GM19035 (cell line): ENCODE results near the gene DNAH1.
A peak's percentile ranks its signal among the peaks of the same experiment; 100 is the strongest.

Experiments used
- ATAC-seq: cut with Tn5 transposase; IDR thresholded peaks from one replicate; pipeline ENCODE4 v1.9.1; 2021; ENCODE audit not compliant: unreplicated experiment

Gene DNAH1

DNA sequence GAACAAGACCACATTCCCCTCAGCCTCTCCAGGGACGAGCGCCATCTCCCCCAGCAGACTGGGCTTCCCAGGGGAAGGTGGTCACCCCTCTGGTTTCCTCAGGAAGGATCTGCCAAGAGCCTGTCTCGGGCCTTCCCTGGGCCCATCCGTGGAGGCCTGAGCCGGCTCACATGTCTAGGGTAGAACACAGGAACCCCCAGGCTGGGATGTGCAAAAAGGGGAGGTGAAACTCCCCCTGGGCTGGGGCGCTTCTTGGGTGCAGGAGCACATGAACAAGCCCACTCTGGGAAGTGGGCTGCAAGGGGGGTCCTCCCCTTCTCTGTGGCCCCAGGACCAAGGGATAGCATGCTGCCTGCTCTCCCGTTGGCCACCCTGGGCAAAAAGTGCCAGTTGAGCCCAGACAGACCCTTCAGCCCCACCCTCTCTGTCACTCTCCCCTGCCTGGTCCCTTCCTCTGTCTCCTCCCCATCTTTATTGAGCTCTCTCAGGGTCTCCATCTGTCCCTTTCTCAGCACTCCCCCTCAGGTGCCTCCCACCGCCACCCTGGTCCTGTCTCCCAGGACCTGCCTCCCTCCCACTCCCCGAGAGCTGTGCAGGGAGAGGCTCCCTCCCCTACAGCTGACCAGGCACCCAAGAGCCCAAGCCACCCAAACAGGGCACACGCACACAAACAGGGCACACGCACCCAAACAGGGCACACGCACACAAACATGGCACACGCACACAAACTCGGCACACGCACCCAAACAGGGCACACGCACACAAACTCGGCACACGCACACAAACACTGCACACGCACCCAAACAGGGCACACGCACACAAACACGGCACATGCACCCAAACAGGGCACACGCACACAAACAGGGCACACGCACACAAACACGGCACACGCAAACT is 127.9 kb downstream of the DNAH1 start:
- no peak for ATAC-seq

DNA sequence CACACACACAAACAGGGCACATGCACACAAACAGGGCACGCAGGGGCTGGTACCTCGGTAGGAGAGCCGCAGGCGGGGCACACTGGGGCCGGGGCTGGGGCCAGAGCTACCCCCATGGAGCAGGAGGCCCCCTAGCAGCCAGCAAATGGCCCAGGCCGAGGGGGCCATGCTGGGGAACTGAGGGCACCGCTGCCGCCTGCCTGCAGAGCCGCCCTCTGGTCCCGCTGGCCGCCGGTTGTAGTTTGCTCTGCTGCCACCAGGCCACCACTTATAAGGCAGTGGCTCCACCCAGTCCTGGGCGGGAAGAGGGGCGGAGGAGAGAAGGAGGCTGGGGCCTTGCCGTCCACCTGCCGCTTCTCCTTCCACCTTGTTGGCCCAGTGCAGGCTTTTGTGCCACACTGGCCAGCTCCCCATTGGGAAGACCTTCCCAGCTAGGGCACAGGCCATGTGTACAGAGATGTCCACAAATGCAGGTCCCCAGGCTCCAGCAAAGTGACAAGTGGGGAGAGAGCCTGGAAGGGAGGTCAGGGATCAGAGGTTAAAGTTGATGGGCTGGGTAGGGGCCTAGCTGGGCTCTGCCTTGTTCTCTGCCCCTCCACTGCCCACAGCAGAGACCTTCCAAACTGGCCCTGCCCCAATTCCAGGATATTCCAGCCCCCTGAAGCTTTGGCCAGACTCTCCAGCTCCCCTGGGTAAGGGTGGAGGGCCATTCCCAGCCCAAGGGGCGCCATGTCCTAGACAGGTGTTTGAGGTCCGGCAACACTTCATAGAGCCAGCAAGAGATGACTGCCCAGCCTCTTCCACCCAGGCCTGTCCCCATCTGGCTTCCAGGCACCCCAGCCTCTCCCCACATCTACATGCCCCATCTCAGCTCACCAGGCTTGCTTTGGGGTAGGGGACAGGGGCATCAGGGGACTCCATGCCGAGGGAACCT is 129.0 kb downstream of the DNAH1 start, which contains the start of gene SEMA3G:
Gene SEMA3G, minus strand, starts transcription at position 244 of the 934 bp plus-strand sequence. Its CDS starts 76 bp downstream, at position 168.
- ATAC-seq: peak; percentile 91

DNA sequence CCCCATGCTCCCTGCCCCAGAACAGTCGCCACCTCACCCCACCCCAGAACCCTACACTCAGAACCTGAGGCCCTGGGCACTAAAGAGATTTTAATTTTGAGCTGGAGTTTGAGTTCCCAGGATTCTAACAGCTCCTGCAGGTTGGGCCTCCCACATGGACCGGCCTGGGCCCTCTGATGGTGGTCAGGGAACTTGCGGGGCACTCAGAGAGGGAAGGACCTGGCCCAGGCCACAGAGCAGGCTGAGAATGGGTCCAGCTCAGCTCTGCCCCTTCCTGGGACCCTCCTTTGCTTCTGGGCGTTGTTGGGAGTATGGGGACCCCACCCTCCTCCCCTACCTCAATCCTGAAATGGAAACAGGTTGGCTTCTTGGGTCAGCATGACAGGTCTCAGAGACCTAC is 129.9 kb downstream of the DNAH1 start:
- ATAC-seq: no peak

DNA sequence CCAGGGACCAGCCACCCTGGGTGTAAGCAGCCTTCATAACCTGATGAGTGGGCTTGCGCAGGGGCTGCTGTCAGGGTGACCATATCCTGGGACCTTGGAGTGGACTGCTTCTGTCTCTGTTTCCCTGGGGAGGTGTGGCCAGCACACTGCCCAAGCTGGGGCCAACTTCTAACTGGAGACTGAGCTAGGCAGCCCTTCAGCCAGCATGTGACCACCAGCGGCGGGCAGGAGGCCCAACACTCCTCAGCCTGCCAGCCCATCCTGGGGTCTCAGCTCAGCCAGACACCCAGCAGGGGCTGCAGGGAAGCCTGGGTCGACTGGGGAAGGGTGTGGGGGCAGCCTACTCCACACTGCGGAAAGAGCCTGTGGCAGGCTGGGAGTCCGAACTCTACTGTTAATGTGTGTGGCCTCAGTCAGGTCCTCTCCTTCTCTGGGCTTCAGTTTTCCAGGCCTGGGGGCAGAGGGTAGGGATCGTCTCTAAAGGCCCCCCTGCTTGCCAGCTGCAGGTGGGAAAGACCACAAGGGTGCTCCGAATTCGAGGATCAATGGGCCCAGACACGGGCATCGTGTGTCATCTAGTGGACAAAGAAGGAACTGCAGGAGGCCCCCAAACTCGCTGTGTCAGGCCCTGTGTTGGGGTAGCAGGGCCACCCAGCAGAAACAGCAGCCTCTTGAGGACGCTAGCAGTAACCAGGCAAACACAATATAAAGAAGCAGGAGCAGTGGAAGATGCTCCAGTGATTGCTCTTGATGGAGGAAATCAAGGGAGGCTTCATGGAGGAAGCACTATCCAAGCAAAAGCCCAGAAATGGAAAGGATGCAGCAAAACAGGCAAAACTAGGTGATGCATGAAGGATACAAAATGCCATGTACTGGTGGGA is 130.8 kb downstream of the DNAH1 start:
- ATAC-seq: no peak

DNA sequence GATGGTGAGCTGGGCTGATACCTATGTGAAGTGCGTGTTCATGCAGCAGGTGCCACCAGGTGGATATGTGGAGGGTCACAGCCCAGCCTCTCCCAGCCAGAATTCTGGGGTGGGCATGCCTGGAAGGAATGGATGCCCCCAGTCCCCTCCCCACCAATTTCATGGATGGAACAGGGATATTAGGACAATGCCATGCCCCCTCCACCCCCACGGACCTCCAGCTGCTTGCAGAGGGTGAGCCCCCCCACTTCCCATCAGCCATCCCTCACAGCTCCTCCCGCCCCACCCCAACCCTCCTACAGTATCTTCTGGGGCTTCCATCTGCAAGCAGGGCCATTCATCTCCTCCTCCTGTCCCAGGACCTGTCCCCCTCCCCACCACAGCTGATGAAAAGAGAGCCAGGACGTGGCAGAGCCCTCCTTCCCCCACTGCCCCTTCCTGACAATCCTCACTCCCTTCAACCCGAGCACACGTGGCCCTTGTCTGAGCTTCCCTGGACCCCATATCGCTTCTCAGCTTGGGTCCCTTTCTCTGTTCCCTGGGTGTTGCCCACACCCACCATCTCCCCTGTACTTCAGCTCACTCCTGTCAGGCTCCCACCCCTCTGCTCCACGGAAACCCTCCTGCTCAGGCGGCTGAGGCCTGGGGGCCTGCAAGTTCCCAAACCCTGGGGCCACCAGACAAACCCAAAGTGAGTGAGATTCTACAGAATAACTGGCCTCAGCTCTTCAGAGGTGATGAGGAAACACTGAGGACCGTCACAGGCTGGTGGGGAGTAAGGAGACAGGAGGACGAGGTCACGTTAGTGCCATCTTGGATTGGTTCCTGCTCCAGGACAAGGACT is 131.6 kb downstream of the DNAH1 start:
- no peak for ATAC-seq
